Measurements from ENCODE around the gene CACTIN.

CACTIN gene

GRCh38 chr19:3621689-3622088 lies 4.9 kb downstream of the CACTIN start:
- DNase-seq: no peak
- Histone ChIP-seq H3K9me3 (ENCODE audit: severe bottlenecking) (no peaks in the 10 kb centered on the region), H3K27ac (no peak overlapping the region), H3K36me3 (peaks cover 30% of the 10 kb centered on the region), H3K27me3 (ENCODE audit: insufficient read depth, low read depth, severe bottlenecking) (no peaks in the 10 kb centered on the region), H3K4me3 (ENCODE audit: low read depth, low read length) (no peak overlapping the region)
- TF ChIP-seq CTCF (IDR thresholded peaks at IDR 0.05; ENCODE audit: low read depth, low read length): no peak

- Histone ChIP-seq H3K27ac (no peak overlapping the region), H3K9me3 (ENCODE audit: severe bottlenecking) (no peaks in the 10 kb centered on the region), H3K4me3 (ENCODE audit: low read depth, low read length) (no peak overlapping the region), H3K27me3 (ENCODE audit: insufficient read depth, low read depth, severe bottlenecking) (no peaks in the 10 kb centered on the region), H3K36me3 (peaks cover 29% of the 10 kb centered on the region)
- no peak for TF ChIP-seq CTCF (IDR thresholded peaks at IDR 0.05; ENCODE audit: low read depth, low read length)
- DNase-seq: no peak
These were observed 5.6 kb downstream of the CACTIN start for GRCh38 chr19:3620817-3621547.

GRCh38 chr19:3620145-3620816 lies 6.3 kb downstream of the CACTIN start:
- H3K4me3 ChIP-seq (ENCODE audit: low read depth, low read length): no peak overlapping the region
- H3K27me3 ChIP-seq (ENCODE audit: insufficient read depth, low read depth, severe bottlenecking): no peaks in the 10 kb centered on the region
- no peak overlapping the region for H3K27ac ChIP-seq
- no peaks in the 10 kb centered on the region for H3K9me3 ChIP-seq (ENCODE audit: severe bottlenecking)
- DNase-seq: no peak
- no peak for TF ChIP-seq CTCF (IDR thresholded peaks at IDR 0.05; ENCODE audit: low read depth, low read length)
- peaks cover 29% of the 10 kb centered on the region for H3K36me3 ChIP-seq

- Histone ChIP-seq H3K27me3 (ENCODE audit: insufficient read depth, low read depth, severe bottlenecking) (no peaks in the 10 kb centered on the region), H3K4me3 (ENCODE audit: low read depth, low read length) (no peak overlapping the region), H3K27ac (no peak overlapping the region), H3K9me3 (ENCODE audit: severe bottlenecking) (no peaks in the 10 kb centered on the region), H3K36me3 (peaks cover 29% of the 10 kb centered on the region)
- TF ChIP-seq CTCF (IDR thresholded peaks at IDR 0.05; ENCODE audit: low read depth, low read length): no peak
- DNase-seq: no peak
These were observed 7.0 kb downstream of the CACTIN start for GRCh38 chr19:3619631-3620012.

- TF ChIP-seq CTCF (IDR thresholded peaks at IDR 0.05; ENCODE audit: low read depth, low read length): no peak
- Histone ChIP-seq H3K27ac (no peak overlapping the region), H3K9me3 (ENCODE audit: severe bottlenecking) (no peaks in the 10 kb centered on the region), H3K27me3 (ENCODE audit: insufficient read depth, low read depth, severe bottlenecking) (no peaks in the 10 kb centered on the region), H3K4me3 (ENCODE audit: low read depth, low read length) (no peak overlapping the region), H3K36me3 (peaks cover 29% of the 10 kb centered on the region)
- no peak for DNase-seq
These were observed 7.6 kb downstream of the CACTIN start for GRCh38 chr19:3618811-3619630.
